GM12878 (cell line): Measurements from ENCODE around the gene GSTO1. TPM values are rescaled to one million over a fixed set of nuclear protein-coding genes. Genes with fewer than 3 reads are reported as not detected.

ENCODE experiments used
- ATAC-seq: fragments of 200-7000 bp; cut with Tn5 transposase; 3 replicates; pipeline ENCODE4 v1.9.1; 2020; ENCODE audit warnings: mild to moderate bottlenecking, moderate library complexity
- BruUV-seq: library from RNA; stranded (reverse); fragments of 400-500 nt; replicated peaks from 2 replicates; lab custom pipeline; 2021; lab: Mats Ljungman, UMichigan
- CTCF ChIA-PET: fragments of 300-600 bp; sonication (Branson Sonifier 250); formaldehyde crosslinking; extraction: SDS; loops from one replicate; lab custom pipeline; 2021; ENCODE audit warnings: inconsistent platforms; lab: Yijun Ruan, JAX
- POLR2A ChIA-PET: fragments of 350-600 bp; formaldehyde crosslinking; extraction: SDS; loops from one replicate; lab custom pipeline; 2021; ENCODE audit warnings: inconsistent platforms; lab: Charles Lee
- RAD21 ChIA-PET: fragments of 300-600 bp; sonication (Branson Sonifier 250); formaldehyde crosslinking; loops from one replicate; lab custom pipeline; 2023; ENCODE audit warnings: antibody characterized with exemption; ENCODE audit not compliant: unreplicated experiment; lab: Charles Lee
- SMC1A ChIA-PET: fragments of 300-600 bp; sonication (Branson Sonifier 250); formaldehyde crosslinking; loops from one replicate; lab custom pipeline; 2023; ENCODE audit not compliant: unreplicated experiment, uncharacterized antibody; lab: Charles Lee
- DNase-seq: peaks from one replicate; pipeline ENCODE4 v3.0.0-alpha.2; 2011; ENCODE audit warnings: low read depth, low spot score
- FAIRE-seq: peaks from 3 replicates; lab custom pipeline; 2011; peaks lifted over from hg19 to GRCh38; lab: Jason Lieb, UNC
- H2AFZ ChIP-seq: 2 replicates; pipeline ENCODE4 v1.6.0; 2011; ENCODE audit warnings: low read depth, low read length, control low read depth; ENCODE audit not compliant: control insufficient read depth
- H3K27ac ChIP-seq: 2 replicates; pipeline ENCODE4 v1.5.1; 2011; ENCODE audit warnings: control low read depth; ENCODE audit not compliant: control insufficient read depth, insufficient read depth
- H3K27me3 ChIP-seq, 2 experiments: replicated peaks in 1 of 2; 2 replicates each; pipeline versions ENCODE4 v1.6.0 to v1.6.1; 2011; ENCODE audit warnings: low read length in 1 of 2; ENCODE audit not compliant: control insufficient read depth in 2 of 2, insufficient read depth in 2 of 2
- H3K36me3 ChIP-seq, 2 experiments: 2 replicates each; pipeline ENCODE4 v1.5.1; 2011; ENCODE audit warnings: low read length in 1 of 2; ENCODE audit not compliant: control insufficient read depth in 2 of 2, insufficient read depth in 2 of 2
- H3K4me1 ChIP-seq: 2 replicates; pipeline ENCODE4 v1.6.1; 2011; ENCODE audit warnings: mild to moderate bottlenecking, low read length, moderate library complexity, mixed read lengths; ENCODE audit not compliant: control insufficient read depth, insufficient read depth
- H3K4me2 ChIP-seq: 2 replicates; pipeline ENCODE4 v1.6.0; 2011; ENCODE audit warnings: control low read depth; ENCODE audit not compliant: control insufficient read depth, insufficient read depth
- H3K4me3 ChIP-seq: fragments of 200-600 bp; sonication (generic); 2 replicates; pipeline ENCODE4 v1.5.1; 2016
- H3K79me2 ChIP-seq: 2 replicates; pipeline ENCODE4 v1.6.0; 2011; ENCODE audit warnings: low read length; ENCODE audit not compliant: control insufficient read depth, insufficient read depth
- H3K9ac ChIP-seq: 2 replicates; pipeline ENCODE4 v1.8.0; 2011; ENCODE audit warnings: low read length, control low read depth, mixed read lengths; ENCODE audit not compliant: control insufficient read depth, insufficient read depth
- H3K9me3 ChIP-seq: replicated peaks from 3 replicates; pipeline ENCODE4 v1.5.1; 2011; ENCODE audit warnings: mild to moderate bottlenecking, low read length; ENCODE audit not compliant: control insufficient read depth, insufficient read depth
- H4K20me1 ChIP-seq: 2 replicates; pipeline ENCODE4 v1.6.0; 2011; ENCODE audit not compliant: control insufficient read depth, insufficient read depth
- BHLHE40 ChIP-seq, 2 experiments: fragments of 450-650 bp in 1 of 2; IDR thresholded peaks; 2 replicates each; pipeline ENCODE4 v1.6.1; 2011 to 2017; ENCODE audit warnings: low read depth in 2 of 2, borderline replicate concordance in 1 of 2, improper control_type of control experiment in 1 of 2, low read length in 1 of 2, mild to moderate bottlenecking in 1 of 2
- GABPA ChIP-seq: IDR thresholded peaks from 2 replicates; pipeline ENCODE4 v1.6.1; 2014; ENCODE audit warnings: antibody characterized with exemption, low read depth, mild to moderate bottlenecking, inconsistent platforms
- HDAC2 ChIP-seq: fragments of 200-600 bp; sonication (generic); IDR thresholded peaks from 2 replicates; pipeline ENCODE4 v1.6.1; 2017
- LARP7 ChIP-seq: fragments of 450-650 bp; IDR thresholded peaks from 2 replicates; pipeline ENCODE4 v1.6.1; 2017; ENCODE audit warnings: mild to moderate bottlenecking
- MEF2B ChIP-seq: fragments of 450-650 bp; IDR thresholded peaks from 2 replicates; pipeline ENCODE4 v1.6.1; 2018; ENCODE audit warnings: mild to moderate bottlenecking, moderate library complexity; ENCODE audit not compliant: partially characterized antibody, poor library complexity, severe bottlenecking
- NR2F1 ChIP-seq: fragments of 450-650 bp; conservative IDR thresholded peaks from 2 replicates; pipeline ENCODE4 v1.6.1; 2017; ENCODE audit warnings: mild to moderate bottlenecking
- SUPT20H ChIP-seq: IDR thresholded peaks from 2 replicates; pipeline ENCODE4 v1.6.1; 2011; ENCODE audit warnings: low read depth, mild to moderate bottlenecking, low read length, moderate library complexity, borderline replicate concordance; ENCODE audit not compliant: control insufficient read depth
- WRNIP1 ChIP-seq: IDR thresholded peaks from 2 replicates; pipeline ENCODE4 v1.6.1; 2011; ENCODE audit warnings: low read depth, low read length, improper control_type of control experiment, borderline replicate concordance
- ZNF622 ChIP-seq: fragments of 450-650 bp; IDR thresholded peaks from 2 replicates; pipeline ENCODE4 v1.6.1; 2017; ENCODE audit warnings: mild to moderate bottlenecking, inconsistent platforms
- ZZZ3 ChIP-seq: IDR thresholded peaks from 2 replicates; pipeline ENCODE4 v1.6.1; 2011; ENCODE audit warnings: low read depth; ENCODE audit not compliant: control insufficient read depth, insufficient read length
- WGBS: methylation state at CpG from one replicate; pipeline ENCODE4 v1.1.6; 2016; ENCODE audit warnings: low lambda C conversion rate; ENCODE audit not compliant: insufficient replicate concordance, insufficient coverage; ENCODE audit errors: missing lambda C conversion rate; 5-methylcytosine and 5-hydroxymethylcytosine counted together
- in situ Hi-C: fragments of 300-500 bp; cut with MboI; formaldehyde crosslinking; loops from 9 replicates; pipeline ENCODE4 v1.14.3; 2018; ENCODE audit warnings: mixed read lengths
- intact Hi-C: fragments of 100-400 bp; cut with micrococcal nuclease; formaldehyde crosslinking; loops from one replicate; pipeline ENCODE4 v1.14.2; 2022; ENCODE audit not compliant: unreplicated experiment
- polyA plus RNA-seq, 11 experiments: library from polyadenylated mRNA; depleted of rRNA in 4 of 11; unstranded in 6 of 11; stranded (reverse) in 5 of 11; fragments of >200 nt; fragmentation: Nextera tagmentation in 4 of 11; fragmentation: Illumina TruSeq in 1 of 11; extraction: Ambion mirVana in 4 of 11; extraction: Trizol in 1 of 11; gene quantifications; 1 replicate in 1 of 11; 2 replicates in 10 of 11; pipeline versions ENCODE4 v1.2.1 to v1.2.3, GENCODE V29; 2011 to 2016; ENCODE audit warnings: inconsistent platforms in 2 of 11, missing spikeins in 2 of 11, low read depth in 1 of 11
- total RNA-seq, 4 experiments: library from RNA; depleted of rRNA in 3 of 4; stranded (reverse); fragments of >200 nt in 3 of 4; fragmentation: Illumina TruSeq in 1 of 4; extraction: Trizol in 1 of 4; gene quantifications; 2 replicates each; pipeline versions ENCODE4 v1.2.1 to v1.2.3, GENCODE V29; 2013 to 2021
- TF ChIP-seq, protein P1 (sequence below), 3 experiments: IDR thresholded peaks in 2 of 3; conservative IDR thresholded peaks in 1 of 3; 2 replicates each; pipeline ENCODE4 v1.5.1; 2011; ENCODE audit warnings: low read depth in 3 of 3, low read length in 3 of 3, mild to moderate bottlenecking in 3 of 3, control low read depth in 2 of 3, moderate library complexity in 2 of 3, inconsistent platforms in 1 of 3, mixed read lengths in 1 of 3; ENCODE audit not compliant: control insufficient read depth in 2 of 3, insufficient read depth in 1 of 3; ENCODE audit errors: extremely low read depth in 1 of 3
- TF ChIP-seq, protein P2 (sequence below): fragments of 450-650 bp; formaldehyde crosslinking; IDR thresholded peaks from 2 replicates; pipeline ENCODE4 v1.5.0; 2022; ENCODE audit warnings: mild to moderate bottlenecking, missing genetic modification characterization
- TF ChIP-seq, protein P3 (sequence below): fragments of 150-350 bp; IDR thresholded peaks from 2 replicates; pipeline ENCODE4 v1.6.1; 2014; ENCODE audit warnings: mild to moderate bottlenecking, low read depth, low read length

GSTO1 gene
- total and polyA plus RNA-seq, 10 of the 15 experiments (the other 5 are each of a cell fraction or from before 2014, with no cell fraction given): 53.1 to 197 (median 112) TPM

GRCh38 chr10:104300002-104300735 lies 45.5 kb downstream of the GSTO1 start:
- no peak for DNase-seq
- H3K9me3 ChIP-seq: no peaks in the 10 kb centered on the region; the same call in 2 of the 3 replicates
- H3K79me2 ChIP-seq: no peaks in the 10 kb centered on the region
- H3K4me2 ChIP-seq: no peak overlapping the region
- no peaks in the 10 kb centered on the region for H3K36me3 ChIP-seq
- no peak overlapping the region for H2AFZ ChIP-seq
- intact Hi-C loops: no loop called here
- no peaks in the 10 kb centered on the region for H4K20me1 ChIP-seq
- RAD21 ChIA-PET: no interaction called here
- BruUV-seq: no TSS peak
- POLR2A ChIA-PET: no interaction called here
- H3K27me3 ChIP-seq: peaks cover 0 to 5% of the 10 kb centered on the region in 2 experiments; a peak in 2 of 4 replicates
- H3K4me3 ChIP-seq: no peak overlapping the region
- no peak overlapping the region for H3K27ac ChIP-seq
- in situ Hi-C loops: no loop called here
- H3K9ac ChIP-seq: no peak overlapping the region
- SMC1A ChIA-PET: interaction anchor here (1.8 to 2.1 kb wide), 2 partner anchors 8 to 51 kb away, joined by 4 to 12 read pairs; no protein-coding TSS in a partner anchor
- no peak for ATAC-seq
- TF ChIP-seq ZNF622 (no peak), MEF2B (no peak), ZZZ3 (no peak), GABPA (no peak), LARP7 (no peak), NR2F1 (no peak), SUPT20H (no peak), HDAC2 (no peak), BHLHE40 (IDR thresholded peaks at IDR 0.05; ENCODE audit: borderline replicate concordance in 1 of 2, low read depth in 2 of 2, low read length in 1 of 2) (no peak), WRNIP1 (no peak)
- TF ChIP-seq, protein P1, sequence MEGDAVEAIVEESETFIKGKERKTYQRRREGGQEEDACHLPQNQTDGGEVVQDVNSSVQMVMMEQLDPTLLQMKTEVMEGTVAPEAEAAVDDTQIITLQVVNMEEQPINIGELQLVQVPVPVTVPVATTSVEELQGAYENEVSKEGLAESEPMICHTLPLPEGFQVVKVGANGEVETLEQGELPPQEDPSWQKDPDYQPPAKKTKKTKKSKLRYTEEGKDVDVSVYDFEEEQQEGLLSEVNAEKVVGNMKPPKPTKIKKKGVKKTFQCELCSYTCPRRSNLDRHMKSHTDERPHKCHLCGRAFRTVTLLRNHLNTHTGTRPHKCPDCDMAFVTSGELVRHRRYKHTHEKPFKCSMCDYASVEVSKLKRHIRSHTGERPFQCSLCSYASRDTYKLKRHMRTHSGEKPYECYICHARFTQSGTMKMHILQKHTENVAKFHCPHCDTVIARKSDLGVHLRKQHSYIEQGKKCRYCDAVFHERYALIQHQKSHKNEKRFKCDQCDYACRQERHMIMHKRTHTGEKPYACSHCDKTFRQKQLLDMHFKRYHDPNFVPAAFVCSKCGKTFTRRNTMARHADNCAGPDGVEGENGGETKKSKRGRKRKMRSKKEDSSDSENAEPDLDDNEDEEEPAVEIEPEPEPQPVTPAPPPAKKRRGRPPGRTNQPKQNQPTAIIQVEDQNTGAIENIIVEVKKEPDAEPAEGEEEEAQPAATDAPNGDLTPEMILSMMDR (IDR thresholded peaks at IDR 0.05 in 2 of 3, conservative IDR thresholded peaks at IDR 0.05 in 1 of 3; ENCODE audit: control insufficient read depth in 2 of 3, extremely low read depth in 1 of 3, insufficient read depth in 1 of 3, low read depth in 3 of 3, low read length in 3 of 3): no peak
- TF ChIP-seq, protein P2, sequence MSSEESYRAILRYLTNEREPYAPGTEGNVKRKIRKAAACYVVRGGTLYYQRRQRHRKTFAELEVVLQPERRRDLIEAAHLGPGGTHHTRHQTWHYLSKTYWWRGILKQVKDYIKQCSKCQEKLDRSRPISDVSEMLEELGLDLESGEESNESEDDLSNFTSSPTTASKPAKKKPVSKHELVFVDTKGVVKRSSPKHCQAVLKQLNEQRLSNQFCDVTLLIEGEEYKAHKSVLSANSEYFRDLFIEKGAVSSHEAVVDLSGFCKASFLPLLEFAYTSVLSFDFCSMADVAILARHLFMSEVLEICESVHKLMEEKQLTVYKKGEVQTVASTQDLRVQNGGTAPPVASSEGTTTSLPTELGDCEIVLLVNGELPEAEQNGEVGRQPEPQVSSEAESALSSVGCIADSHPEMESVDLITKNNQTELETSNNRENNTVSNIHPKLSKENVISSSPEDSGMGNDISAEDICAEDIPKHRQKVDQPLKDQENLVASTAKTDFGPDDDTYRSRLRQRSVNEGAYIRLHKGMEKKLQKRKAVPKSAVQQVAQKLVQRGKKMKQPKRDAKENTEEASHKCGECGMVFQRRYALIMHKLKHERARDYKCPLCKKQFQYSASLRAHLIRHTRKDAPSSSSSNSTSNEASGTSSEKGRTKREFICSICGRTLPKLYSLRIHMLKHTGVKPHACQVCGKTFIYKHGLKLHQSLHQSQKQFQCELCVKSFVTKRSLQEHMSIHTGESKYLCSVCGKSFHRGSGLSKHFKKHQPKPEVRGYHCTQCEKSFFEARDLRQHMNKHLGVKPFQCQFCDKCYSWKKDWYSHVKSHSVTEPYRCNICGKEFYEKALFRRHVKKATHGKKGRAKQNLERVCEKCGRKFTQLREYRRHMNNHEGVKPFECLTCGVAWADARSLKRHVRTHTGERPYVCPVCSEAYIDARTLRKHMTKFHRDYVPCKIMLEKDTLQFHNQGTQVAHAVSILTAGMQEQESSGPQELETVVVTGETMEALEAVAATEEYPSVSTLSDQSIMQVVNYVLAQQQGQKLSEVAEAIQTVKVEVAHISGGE (CRISPR knock-in tag): no peak
- TF ChIP-seq, protein P3, sequence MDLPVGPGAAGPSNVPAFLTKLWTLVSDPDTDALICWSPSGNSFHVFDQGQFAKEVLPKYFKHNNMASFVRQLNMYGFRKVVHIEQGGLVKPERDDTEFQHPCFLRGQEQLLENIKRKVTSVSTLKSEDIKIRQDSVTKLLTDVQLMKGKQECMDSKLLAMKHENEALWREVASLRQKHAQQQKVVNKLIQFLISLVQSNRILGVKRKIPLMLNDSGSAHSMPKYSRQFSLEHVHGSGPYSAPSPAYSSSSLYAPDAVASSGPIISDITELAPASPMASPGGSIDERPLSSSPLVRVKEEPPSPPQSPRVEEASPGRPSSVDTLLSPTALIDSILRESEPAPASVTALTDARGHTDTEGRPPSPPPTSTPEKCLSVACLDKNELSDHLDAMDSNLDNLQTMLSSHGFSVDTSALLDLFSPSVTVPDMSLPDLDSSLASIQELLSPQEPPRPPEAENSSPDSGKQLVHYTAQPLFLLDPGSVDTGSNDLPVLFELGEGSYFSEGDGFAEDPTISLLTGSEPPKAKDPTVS: no peak
- TF ChIP-seq, all 136 proteins: peak for 0
- CTCF ChIA-PET: interaction anchor here (0.7 to 2.9 kb wide), 4 partner anchors 9 to 50 kb away, joined by 3 to 29 read pairs (median 10); no protein-coding TSS in a partner anchor
- no peaks in the 10 kb centered on the region for H3K4me1 ChIP-seq
- WGBS: 67% methylated on average over 12 of the region's 12 CpGs
- FAIRE-seq: no peak
